ENCODE measurements around the gene OBP2B.
"Not testable (repeated sequence)": the region's sequence is repeated elsewhere in the genome, so short reads cannot be mapped to it uniquely, and the experiment has no call there.

OBP2B gene

DNA sequence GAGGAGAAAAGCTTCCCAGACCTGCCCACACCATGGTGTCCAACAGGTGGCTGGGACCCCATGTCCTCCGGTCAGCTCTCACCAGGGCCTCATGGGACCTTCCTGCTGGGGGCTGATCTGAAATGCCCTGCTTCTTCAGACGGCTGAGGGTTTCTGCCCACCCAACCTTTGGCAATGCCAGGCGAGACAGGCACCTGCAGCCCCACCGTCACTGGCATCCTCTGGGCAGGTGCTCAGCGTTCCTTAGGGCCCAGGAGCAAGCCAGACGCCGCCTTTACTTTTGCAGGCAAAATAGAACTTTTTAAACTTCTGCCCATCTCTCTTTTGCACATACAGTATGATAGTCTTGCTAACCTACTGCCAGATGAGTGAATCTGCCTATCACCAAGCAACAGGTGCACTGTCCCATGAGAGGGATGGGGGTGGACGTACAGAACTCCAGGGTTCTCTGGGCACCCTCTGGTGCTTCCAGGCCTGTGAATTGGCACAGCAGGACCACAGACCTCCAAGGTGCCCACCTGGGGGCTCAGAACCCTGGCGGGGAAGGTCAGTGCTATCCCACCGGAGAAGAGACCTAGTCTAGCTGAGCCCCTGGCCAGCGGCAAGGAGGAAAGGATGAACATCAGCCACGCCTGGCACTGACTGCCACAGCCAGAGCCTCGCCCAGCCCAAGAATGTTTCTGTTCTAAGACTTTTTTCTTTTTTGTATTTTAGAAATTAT is 7.5 kb downstream of the OBP2B start:
- no peak for DNase-seq (ENCODE audit: low spot score)

DNA sequence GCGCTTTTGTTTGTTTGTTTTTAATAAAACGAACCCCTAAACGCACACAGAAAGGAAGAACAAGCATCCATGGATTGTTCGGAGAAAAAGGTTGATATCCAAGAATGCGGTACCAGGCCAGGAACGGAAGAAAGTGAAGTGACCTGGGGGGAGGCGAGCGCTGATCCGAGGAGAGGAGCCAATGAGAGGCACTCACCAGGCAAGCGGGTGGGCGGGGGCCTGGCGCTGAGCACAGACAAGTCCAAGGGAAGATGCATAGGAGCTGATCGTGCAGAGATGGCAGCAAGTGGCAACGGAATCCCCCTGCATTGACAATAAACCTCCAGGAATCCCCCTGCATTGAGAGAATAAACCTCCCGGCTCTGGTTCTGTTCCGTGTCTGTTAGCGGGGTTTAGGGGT is 8.4 kb downstream of the OBP2B start:
- no peak for DNase-seq (ENCODE audit: low spot score)

DNA sequence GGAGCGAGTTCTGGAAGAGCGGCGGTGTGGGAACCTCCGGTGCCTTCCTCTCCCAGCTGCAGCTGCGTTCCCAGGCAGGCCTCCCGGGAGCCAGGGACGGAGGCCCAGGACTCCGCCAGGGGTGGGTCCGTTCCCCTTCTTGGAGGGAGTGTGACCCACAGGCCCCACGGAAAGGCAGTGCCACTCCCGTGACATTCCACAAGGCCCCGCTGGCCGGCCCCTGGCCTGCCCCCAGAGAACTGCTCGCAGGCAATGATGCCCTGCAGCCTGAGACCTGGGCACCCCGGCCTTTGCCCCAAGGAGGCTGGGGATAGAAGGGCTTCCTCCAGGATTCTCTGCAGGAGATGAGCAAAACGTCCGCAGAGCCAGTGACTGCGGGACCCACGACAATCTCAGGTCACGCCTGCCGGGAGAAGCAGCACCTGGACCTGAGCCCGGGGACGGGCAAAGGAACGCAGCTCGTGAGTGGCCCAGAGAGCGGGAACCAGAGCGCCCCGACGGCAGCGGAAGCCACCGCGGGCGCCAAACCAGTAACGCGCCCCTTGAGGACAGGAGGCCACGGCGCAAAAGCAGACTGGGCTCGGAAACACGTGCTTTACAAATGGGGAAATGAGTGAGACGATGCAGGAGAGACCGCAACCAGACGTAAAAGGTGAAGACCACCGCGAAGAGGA is 9.3 kb downstream of the OBP2B start:
- DNase-seq (ENCODE audit: low spot score) = peak; percentile 37

DNA sequence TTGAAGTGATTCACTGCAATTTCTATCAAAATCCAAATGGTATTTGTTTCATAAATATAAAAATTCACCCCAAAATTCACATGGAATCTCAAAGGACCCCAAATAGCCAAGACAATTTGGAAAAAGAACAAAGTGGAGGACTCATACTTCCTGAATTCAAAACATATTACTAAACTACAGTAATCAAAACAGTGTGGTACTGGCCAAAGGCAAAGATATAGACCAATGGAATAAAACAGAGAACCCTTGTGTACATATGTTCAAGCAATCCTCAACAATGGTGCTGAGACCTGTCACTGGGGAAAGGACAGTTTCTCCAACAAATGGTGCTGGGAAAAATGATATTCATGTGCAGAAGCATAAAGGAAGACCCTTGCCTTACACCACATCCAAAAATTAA is 14.0 kb downstream of the OBP2B start:
- DNase-seq (ENCODE audit: low spot score) = no peak

DNA sequence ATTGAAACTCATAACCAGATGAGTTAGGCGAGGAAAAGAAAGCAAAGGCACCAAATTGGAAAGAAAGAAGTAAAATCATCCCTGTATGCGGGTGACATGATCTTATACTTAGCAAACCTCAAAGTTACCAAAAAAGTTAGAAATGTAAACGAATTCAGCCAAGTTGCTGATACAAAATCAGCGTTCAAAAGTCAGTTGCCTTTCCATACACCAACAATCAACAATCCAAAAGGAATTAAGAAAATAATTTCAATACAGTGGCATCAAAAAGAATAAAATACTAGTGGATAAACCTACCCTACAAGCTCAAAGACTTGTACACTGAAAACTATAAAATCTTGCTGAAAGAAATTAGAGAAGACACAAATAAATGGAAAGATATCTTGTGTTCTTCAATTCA is 14.5 kb downstream of the OBP2B start:
- DNase-seq (ENCODE audit: low spot score) = no peak

DNA sequence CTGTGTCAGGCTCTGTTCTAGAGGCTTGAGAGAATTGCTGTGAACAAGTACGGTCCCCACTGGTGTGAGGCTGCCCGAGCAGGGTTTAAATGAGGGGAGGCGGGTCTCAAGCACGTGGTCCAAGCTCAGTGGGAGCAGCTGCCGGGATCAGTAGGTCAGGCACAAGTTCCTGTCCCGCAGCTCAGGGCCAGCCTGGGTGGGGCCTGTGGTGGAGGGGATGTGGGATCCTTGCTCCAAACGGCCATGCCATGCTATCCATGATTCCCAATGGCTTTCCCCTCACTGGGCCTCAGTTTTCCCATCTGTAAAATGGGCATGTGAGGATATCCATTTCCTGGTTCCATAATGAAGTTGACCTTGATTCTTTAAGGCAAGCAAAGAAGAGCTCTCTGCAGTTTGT is 17.1 kb downstream of the OBP2B start:
- DNase-seq (ENCODE audit: low spot score) = no peak

DNA sequence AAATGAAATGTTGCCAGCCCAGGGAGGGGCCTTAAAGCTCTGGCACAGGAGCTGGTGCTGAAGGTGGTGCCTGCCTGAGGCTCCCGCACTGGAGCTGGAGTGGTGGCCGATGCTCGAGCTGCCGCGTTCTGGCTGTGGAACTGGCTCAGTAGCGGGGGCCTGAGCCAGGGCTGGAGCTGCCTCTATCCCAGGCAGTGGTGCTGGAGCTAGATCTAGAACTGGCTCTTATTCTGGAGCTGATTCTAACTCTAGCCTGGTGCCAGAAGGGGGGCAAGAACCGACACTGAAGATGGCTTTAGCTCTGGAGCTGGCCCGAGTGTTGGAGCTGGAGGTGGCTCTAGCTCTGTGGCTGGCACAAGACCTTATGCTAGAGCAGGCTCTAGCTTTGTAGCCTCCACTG is 19.2 kb downstream of the OBP2B start:
- DNase-seq (ENCODE audit: low spot score) = no peak

DNA sequence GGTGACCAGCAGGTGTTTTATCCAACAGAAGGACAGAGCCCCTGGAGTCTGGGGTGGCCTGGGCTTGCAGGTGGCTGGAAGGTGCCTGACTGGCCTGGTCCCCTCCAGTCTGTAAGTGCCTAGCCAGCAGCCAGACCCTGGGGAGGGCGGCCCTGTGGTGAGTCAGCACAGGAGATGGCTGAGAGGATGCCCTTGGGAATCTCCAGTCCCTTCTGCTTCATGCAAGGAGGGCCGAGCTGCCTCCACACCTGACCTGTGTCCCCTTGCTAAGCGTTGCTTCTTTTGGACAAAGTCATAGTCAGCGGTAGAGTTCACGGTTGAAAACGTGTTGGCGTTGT is 20.2 kb downstream of the OBP2B start:
- no peak for DNase-seq (ENCODE audit: low spot score)

DNA sequence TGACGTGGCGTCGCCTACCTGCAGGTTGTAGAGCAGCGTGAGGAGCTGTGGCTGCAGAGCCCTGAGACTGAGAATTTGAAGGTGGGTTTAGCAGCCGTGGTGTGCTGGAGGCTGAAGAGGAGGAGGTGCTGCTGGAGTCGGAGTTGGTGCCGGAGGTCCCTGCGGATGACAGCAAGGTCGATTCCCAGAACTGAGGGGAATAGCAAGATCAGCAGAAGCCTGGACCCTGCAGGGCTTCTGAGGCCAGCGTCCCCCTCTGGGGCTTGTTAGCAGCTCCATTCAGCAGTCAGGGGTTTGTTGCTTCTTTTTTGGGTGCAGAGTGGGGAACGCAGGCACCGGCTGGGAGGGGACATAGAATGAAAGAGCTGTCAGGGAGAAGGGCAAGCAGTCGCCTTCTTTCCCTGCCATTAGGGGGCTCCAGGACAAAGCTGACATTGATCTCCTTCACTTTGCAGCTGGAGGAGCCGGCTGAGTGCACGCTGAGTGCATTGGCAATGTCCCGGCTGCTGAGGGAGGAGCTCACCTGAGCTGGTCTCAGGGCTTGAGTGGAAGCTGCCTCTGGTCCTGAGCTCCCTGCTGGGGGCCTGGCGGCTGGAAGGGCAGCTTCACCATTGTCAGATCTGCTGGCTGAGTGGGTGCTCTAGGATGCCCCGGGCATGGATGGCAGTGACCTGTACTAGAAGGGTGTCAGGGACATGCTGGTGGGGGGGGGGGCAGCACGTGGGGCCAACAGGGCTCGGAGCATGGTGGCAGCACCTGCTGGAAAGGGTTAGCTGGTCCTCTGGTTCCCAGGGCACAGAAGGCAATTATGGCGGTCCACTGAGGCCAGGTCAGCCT is 20.8 kb downstream of the OBP2B start:
- no peak for DNase-seq (ENCODE audit: low spot score)

DNA sequence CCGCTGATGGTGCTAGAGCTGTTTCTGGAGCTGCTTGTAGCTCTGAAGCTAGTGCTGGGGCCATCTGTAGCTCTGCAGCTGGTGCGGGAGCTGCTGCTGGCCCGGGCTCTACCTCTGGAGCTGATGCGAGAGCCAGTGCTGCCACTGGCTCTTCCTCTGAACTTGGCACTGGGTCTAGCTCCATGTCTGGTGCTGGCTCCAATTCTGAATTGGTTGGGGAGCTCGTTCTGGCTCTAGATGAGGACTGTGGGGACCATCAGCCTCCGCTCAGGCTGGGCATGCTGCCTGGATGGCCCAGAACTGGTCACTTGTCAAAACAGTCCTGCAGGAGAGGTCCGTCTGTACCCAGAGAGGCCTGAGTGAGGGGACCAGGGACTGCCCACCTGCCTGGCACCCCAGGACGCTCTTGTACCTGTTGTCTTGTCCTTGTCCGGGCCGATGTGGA is 21.5 kb downstream of the OBP2B start:
- no peak for DNase-seq (ENCODE audit: low spot score)

DNA sequence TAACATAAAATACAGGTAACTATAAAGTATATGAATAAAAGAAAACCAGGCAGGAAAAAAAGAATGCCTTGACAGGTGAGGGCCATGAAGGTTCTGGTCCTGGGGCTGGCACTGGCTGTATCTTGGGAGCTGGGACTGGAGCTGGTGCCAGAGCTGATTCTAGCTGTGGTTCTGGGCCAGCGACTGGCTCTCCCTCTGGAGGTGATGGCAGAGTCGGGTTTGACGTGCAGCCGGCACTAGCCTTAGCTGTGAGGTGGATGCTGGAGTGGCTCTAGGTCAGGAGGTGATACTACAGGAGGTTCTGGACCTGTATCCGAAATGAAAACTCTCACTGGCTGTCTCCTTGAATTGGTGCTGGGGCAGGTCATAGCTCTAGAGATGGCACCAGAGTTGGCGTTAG is 22.3 kb downstream of the OBP2B start:
- no peak for DNase-seq (ENCODE audit: low spot score)

DNA sequence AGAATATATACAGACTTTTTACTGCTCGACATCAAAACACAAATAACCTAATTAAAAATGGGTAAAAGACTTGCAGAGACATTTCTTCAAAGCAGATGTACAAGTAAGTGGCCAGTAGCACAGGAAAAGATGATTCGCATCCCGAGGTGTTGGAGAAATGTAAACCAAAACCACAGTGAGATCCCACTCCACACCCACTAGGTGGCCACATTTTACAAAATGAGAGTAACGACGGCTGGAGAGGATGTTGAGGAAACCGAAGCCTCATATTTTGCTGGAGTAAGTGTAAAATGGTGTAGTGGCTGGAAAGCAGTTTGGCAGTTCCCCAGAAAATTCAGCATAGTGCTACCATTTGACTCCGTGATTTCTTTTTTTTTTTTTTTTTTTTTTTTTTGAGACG is 24.1 kb downstream of the OBP2B start:
- DNase-seq (ENCODE audit: low spot score) = peak; percentile 32

DNA sequence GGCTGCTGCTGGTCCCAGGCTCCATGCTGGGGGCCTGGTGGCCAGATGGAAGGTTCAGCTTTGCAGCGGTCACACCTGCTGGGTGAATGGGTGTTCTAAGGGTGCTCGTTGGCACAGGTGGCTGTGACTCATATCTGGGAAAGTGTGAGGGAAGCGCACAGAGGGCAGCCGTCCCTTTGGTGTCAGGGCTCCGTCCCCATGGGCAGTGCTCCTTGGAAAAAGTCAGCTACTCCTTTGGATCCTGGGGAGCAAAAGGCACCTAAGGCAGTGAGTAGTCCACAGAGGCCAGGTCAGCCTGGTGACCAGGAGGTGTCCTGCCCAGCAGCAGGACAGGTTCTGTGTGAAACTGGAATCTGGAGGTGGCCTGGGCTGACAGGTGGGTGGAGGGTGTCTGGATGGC is 26.9 kb downstream of the OBP2B start:
- no peak for DNase-seq (ENCODE audit: low spot score)

DNA sequence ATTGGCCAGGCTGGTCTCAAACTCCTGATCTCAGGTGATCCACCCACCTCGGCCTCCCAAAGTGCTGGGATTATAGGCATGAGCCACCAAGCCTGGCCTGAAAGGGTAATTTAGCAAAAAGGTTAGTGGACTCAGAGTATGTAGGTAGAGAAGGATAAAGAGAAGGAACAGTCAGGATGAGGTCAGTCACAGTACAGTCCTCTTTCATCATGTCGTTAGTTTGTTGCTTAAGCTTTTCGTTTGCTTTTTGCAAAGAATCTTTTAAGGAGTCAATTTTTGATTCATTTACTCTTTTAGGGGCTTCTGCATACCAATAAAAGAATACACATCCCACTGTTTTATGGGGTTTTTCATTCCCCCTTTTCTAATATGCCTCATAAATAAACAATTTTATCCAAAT is 27.5 kb downstream of the OBP2B start:
- DNase-seq (ENCODE audit: low spot score) = no peak

DNA sequence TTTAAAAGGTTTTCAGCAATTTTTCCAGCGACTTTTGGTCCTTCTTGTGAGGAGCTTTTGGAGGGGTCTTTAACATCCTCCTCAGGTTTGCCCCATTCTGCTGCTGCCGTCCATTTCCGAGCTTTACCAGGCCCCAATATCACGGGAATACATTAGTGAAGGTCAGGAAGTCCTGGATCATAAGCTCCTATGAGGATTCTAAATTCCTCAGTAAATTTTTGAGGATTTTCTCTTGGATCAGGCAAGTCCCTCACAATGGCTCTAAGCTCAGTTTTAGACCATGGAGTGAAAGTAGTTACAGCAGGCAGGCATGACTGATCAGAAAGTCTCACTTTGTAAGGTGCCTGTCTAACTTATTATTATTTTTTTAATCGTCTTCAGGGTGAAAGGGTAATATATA is 28.1 kb downstream of the OBP2B start:
- no peak for DNase-seq (ENCODE audit: low spot score)

DNA sequence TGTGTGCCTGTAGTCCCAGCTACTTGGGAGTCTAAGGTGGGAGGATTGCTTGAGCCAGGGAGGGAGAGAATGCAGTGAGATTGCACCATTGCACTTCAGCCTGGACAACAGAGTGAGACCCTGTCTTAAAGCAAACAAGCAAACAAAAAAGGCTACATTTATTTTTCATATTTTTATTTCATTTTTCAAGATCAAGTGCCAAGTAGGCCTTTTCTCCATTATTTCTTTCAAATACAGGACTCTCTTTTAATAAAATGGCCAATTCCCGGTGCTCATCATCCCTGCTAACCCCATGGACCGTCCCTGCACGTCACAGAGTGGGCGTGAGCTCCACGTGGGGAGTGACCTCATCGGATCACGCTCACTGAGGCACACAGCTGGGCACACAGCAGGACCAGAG is 36.0 kb downstream of the OBP2B start:
- DNase-seq (ENCODE audit: low spot score) = no peak

DNA sequence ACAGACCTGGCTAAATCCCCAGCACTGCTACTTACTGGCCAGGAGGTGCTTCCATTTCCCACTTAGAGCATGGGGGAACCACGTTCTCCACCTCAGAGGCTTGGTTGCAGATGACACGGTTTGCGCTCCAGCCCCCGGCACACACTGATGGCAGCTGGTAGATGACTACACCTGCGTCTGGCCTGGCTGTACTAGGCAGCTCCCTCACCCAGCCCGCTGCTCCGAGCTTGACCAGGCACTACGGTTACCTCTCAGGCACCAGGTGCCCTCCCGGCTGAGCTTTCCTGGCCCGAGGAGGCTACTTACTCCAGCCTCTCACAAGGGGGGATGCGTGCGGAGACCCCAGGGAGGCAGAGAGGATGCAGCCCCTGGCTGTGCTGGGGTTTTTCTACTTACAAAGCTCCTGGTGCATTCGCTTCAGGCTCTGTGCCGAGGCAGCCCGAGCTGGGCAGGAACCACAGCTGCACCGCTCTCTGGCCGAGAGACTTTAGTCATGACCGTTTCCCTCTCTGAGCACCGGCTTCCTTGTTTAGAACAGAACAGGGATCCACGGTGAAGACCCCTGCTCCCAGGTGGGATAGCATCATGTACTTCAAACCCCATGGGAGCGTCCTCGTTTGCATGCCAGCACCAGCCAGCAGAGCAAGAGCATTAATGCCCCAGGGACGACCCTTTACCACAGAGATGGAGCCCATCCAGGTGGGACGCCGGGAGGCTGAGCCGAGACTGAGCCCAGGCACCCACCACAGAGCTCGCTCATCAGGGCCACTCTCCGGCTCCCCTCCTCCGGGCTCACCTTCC is 37.7 kb downstream of the OBP2B start:
- DNase-seq (ENCODE audit: low spot score) = no peak

DNA sequence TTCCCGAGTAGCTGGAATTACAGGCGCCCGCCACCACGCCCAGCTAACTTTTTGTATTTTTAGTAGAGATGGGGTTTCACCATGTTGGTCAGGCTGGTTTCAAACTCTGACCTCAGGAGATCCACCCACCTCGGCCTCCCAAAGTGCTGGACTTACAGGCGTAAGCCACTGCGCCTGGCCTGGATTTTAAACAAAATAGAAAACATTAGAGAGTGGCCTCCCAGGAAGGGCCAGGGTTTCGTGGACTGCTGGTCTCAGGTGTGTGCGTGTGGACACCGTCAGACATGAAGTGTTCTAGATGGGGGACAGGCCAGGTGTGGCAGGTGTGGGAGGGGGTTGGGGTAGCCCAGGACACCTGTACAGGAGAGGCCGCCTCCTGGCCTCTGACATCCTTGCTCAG is 38.3 kb downstream of the OBP2B start:
- DNase-seq (ENCODE audit: low spot score) = no peak

DNA sequence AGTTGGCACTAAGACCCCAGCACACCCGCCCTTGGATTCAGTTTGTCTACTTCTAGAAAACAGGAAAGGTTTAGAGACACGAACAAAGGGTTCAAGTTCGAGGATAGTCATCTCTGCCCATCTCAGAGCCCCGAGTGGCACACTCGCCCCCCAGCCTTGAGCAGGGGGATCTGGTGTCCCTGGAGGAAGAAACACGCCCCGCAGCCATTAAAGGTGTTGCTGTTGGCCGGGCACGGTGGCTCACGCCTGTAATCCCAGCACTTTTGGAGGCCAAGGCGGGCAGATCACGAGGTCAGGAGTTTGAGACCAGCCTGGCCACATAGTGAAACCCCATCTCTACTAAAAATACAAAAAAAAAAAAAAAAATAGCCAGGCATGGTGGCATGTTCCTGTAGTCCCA is 39.4 kb downstream of the OBP2B start:
- DNase-seq (ENCODE audit: low spot score) = not testable (repeated sequence)

DNA sequence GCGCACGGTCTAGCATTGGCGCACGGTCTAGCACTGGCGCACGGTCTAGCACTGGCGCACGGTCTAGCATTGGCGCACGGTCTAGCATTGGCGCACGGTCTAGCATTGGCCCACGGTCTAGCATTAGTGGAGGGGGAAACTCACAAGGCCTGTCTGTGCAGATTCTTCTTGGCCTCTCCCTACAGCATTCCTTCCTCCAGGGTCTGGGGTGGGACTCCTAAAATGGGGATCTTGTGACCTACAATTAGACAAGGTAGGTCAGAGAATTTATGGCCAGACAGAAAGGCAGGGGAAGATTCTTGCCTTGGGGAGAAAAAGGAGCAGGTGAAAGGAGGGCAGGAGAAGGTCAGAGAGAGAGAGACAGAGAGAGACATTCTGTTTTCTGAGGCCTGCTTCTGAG is 39.9 kb downstream of the OBP2B start:
- no peak for DNase-seq (ENCODE audit: low spot score)

DNA sequence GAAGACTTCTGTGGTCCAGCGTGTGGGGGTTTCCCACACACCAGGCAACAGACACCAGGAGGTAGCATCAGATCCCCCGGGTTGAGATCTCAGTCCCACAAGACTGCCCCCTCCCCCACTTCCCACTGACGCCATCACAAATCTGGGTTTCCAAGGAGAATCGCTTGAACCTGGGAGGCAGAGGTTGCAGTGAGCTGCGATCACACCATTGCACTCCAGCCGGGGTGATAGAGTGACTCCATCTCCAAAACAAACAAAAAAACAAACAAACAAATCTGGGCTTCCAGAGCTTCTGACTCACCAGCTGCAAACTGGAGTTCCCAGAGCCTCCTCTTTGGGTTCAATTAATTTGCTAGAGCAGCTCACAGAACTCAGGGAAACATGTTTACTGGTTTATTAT is 40.6 kb downstream of the OBP2B start:
- no peak for DNase-seq (ENCODE audit: low spot score)

DNA sequence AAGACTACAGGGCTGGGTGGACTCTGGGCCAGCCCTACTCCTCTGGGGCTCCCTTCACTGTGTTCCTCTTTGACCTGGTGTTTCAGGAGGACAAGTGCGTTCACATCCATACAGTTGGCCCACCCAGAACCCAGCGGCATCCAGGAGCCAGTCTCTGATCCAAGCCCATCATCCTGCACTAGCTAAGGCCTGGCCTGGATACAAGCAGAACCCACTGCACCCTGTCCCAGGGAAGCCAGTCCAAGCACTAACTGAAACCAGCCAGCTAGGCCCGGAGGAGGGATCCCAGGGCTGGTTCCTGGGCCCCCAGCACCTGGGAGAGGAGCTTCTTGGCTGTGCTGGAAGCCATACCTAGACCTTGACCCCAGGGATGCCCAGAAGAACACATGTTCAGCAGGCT is 41.3 kb downstream of the OBP2B start:
- DNase-seq (ENCODE audit: low spot score) = no peak

All from CD4-positive, alpha-beta T cell treated with Interleukin-15 for 4 hours (primary cell).